ENCODE results near the gene PGLYRP4.

- TF ChIP-seq CTCF (conservative IDR thresholded peaks at IDR 0.05; ENCODE audit: low read length) = peak; percentile 17; the same call in 1 of the 2 replicates
- TF ChIP-seq EZH2phosphoT487 (IDR thresholded peaks at IDR 0.05; ENCODE audit: borderline replicate concordance, low read depth, low read length) = no peak
Measured at GRCh38 chr1:153393926-153394325, 45.3 kb upstream of the PGLYRP4 start.
